MM.1S (cell line): Measurements from ENCODE around the gene CWC27.

Experiments
- CTCF ChIP-seq: fragments of 300-600 bp; sonication (generic); IDR thresholded peaks from 2 replicates; pipeline ENCODE4 v1.5.1; 2016; ENCODE audit warnings: antibody characterized with exemption, low read length, mixed read lengths
- EZH2 ChIP-seq: fragments of 300-600 bp; sonication (generic); optimal IDR thresholded peaks from 2 replicates; pipeline ENCODE3; 2017; ENCODE audit warnings: low read depth, mild to moderate bottlenecking, antibody characterized with exemption, low read length, mixed read lengths
- EZH2phosphoT487 ChIP-seq: fragments of 300-600 bp; sonication (generic); IDR thresholded peaks from 2 replicates; pipeline ENCODE4 v1.6.1; 2018; ENCODE audit warnings: antibody characterized with exemption, low read length

GRCh38 chr5:64771736-64772135, 3.0 kb downstream of the CWC27 start:
- TF ChIP-seq CTCF: no peak
- TF ChIP-seq EZH2: no peak
- no peak for TF ChIP-seq EZH2phosphoT487
